ENCODE results near the gene MEPCE. TPM values are rescaled to one million over a fixed set of nuclear protein-coding genes. Genes with fewer than 3 reads are reported as not detected.
"Not testable (repeated sequence)": the region's sequence is repeated elsewhere in the genome, so short reads cannot be mapped to it uniquely, and the experiment has no call there.

MEPCE gene
- total and polyA plus RNA-seq, 10 donors: 31.4 to 82.2 (median 59.0) TPM

DNA sequence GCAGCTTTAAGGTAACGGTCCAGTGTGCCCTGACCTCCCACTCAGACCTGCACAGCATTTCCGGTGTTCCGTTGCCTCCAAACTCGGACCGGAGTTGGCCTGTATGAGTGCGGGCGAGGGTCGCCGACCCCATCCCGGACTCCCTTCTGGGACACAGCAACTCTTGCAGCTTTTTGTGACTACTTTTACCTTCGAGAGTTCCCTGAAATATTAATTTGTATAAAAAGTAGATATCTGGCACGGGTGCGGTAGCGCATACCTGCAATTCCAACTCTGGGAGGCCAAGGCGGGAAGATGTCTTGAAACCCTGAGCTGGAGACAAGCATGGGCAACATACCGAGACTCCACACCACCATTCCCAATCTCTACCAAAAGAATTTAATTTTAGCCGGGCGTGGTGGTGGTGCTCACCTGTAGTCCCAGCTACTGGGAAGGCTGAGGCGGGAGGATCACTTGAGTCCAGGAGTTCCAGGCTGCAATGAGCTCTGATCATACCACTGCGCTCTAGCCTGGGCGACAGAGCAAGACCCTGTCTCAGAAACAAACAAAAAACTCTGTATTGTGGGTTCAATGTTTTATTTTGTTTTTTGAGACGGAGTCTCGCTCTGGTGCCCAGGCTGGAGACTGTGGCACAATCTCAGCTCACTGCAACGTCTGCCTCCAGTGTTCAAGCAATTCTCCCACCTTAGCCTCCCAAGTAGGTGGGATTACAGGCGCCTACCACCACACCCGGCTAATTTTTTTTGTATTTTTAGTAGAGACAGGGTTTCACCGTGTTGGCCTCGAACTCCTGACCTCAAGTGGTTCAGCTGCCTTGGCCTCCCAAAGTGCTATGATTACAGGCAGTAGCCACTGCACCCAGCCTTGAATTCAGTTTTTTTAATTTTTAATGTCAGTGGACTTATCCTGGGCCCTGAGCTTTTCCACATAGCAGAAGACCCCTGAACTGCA, 7.8 kb downstream of the MEPCE start:
- peak overlapping the region in 4 of 8 donors; percentile 77 to 97 (median 88) for H3K4me3 ChIP-seq
- no peak for TF ChIP-seq POLR2A (IDR thresholded peaks at IDR 0.05)
- TF ChIP-seq, protein P1, sequence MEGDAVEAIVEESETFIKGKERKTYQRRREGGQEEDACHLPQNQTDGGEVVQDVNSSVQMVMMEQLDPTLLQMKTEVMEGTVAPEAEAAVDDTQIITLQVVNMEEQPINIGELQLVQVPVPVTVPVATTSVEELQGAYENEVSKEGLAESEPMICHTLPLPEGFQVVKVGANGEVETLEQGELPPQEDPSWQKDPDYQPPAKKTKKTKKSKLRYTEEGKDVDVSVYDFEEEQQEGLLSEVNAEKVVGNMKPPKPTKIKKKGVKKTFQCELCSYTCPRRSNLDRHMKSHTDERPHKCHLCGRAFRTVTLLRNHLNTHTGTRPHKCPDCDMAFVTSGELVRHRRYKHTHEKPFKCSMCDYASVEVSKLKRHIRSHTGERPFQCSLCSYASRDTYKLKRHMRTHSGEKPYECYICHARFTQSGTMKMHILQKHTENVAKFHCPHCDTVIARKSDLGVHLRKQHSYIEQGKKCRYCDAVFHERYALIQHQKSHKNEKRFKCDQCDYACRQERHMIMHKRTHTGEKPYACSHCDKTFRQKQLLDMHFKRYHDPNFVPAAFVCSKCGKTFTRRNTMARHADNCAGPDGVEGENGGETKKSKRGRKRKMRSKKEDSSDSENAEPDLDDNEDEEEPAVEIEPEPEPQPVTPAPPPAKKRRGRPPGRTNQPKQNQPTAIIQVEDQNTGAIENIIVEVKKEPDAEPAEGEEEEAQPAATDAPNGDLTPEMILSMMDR (IDR thresholded peaks at IDR 0.05 in 8 of 11, conservative IDR thresholded peaks at IDR 0.05 in 3 of 11): no peak
- TF ChIP-seq POLR2AphosphoS5 (IDR thresholded peaks at IDR 0.05): no peak
- WGBS, 5 donors: 89 to 95% (median 90%) methylated on average over 26 to 28 of the region's 28 CpGs
- no peaks in the 10 kb centered on the region for H3K9me3 ChIP-seq
- intact Hi-C loops (cut with DNase I; ENCODE audit: low total_unique reads): no loop called here
- peaks cover 25 to 83% (median 47%) of the 10 kb centered on the region in 6 donors for H3K4me1 ChIP-seq
- peak; percentile 88 for DNase-seq
- peaks cover 2 to 29% (median 23%) of the 10 kb centered on the region in 6 donors for H3K36me3 ChIP-seq
- H3K27me3 ChIP-seq (replicated peaks in 1 of 7): no peaks in the 10 kb centered on the region
- peak overlapping the region; percentile 95 to 100 (median 99) for H3K27ac ChIP-seq

DNA sequence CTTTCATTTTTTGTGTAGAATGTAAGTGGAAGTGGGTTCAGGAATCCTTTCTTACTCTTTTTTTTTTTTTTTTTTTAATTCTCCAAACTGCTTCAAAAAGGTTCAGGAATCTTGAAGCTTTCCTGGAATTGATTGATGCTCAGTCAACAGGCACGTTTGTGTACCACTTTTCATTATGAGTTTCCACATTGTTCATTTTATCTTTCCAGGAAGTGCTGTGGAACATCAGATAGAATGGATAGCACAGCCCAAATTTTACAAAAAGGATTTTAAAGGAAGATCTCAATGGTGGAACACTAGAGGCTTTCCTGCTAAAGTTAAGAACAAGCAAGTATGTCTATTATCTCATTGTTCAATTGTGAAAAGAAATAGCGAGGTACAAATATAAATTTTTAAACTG, 8.5 kb downstream of the MEPCE start:
- Histone ChIP-seq H3K27me3 (replicated peaks in 1 of 7) (no peaks in the 10 kb centered on the region), H3K36me3 (peaks cover 2 to 22% (median 17%) of the 10 kb centered on the region in 6 donors), H3K4me3 (no peak overlapping the region), H3K27ac (peak overlapping the region; percentile 35 to 100 (median 99)), H3K4me1 (peaks cover 18 to 83% (median 39%) of the 10 kb centered on the region in 6 donors), H3K9me3 (no peaks in the 10 kb centered on the region)
- intact Hi-C loops (cut with DNase I; ENCODE audit: low total_unique reads): no loop called here
- WGBS, 5 donors: 43 to 57% (median 48%) methylated on average over 2 of the region's 2 CpGs
- DNase-seq: no peak
- TF ChIP-seq POLR2A (IDR thresholded peaks at IDR 0.05) (no peak), POLR2AphosphoS5 (IDR thresholded peaks at IDR 0.05) (no peak)
- TF ChIP-seq, protein P1 (IDR thresholded peaks at IDR 0.05 in 8 of 11, conservative IDR thresholded peaks at IDR 0.05 in 3 of 11): no peak

DNA sequence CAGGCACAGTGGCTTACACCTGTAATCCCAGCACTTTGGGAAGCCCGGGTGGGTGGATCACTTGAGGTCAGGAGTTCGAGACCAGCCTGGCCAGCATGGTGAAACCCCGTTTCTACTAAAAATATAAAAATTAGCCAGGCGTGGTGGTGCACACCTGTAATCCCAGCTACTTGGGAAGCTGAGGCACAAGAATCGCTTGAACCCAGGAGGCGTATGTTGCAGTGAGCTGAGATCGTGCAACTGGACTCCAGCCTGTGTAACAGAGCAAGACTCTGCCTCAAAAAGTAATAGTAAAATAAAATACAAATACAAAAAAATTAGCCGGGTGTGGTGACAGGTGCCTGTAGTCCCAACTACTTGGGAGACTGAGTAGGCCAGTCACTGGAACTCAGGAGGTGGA, 9.1 kb downstream of the MEPCE start:
- H3K4me3 ChIP-seq; H3K9me3 ChIP-seq; intact Hi-C loops (cut with DNase I; ENCODE audit: low total_unique reads); H3K27me3 ChIP-seq (replicated peaks in 1 of 7): not testable (repeated sequence)
- Histone ChIP-seq H3K4me1 (peaks cover 14 to 83% (median 34%) of the 10 kb centered on the region in 6 donors), H3K36me3 (peaks cover 0 to 16% (median 11%) of the 10 kb centered on the region in 6 donors), H3K27ac (peak overlapping the region; percentile 42 to 100 (median 99))
- peak; percentile 25 for DNase-seq
- 82 to 95% (median 92%) methylated on average over 8 of the region's 8 CpGs for WGBS, 5 donors

DNA sequence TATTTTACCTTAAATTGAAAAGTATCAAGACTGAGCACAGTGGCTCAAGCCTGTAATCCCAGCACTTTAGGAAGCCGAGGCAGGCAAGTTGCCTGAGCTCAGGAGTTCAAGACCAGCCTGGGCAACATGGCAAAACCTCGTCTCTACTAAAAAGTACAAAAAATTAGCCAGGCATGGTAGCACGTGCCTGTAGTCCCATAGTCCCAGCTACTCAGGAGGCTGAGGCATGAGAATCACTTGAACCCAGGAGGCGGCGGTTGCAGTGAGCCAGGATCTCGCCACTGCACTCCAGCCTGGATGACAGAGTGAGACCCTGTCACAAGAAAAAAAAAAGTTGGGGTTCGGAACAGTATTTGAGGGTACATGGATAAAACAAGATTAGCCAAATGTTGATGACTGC, 9.6 kb downstream of the MEPCE start:
- H3K27ac ChIP-seq: peak overlapping the region; percentile 42 to 100 (median 99)
- peak; percentile 36 for DNase-seq
- H3K27me3 ChIP-seq (replicated peaks in 1 of 7); H3K9me3 ChIP-seq; intact Hi-C loops (cut with DNase I; ENCODE audit: low total_unique reads); H3K4me3 ChIP-seq: not testable (repeated sequence)
- WGBS, 5 donors: 83 to 91% (median 89%) methylated on average over 7 of the region's 7 CpGs
- H3K4me1 ChIP-seq: peaks cover 11 to 83% (median 33%) of the 10 kb centered on the region in 6 donors
- peaks cover 0 to 11% (median 6%) of the 10 kb centered on the region in 6 donors for H3K36me3 ChIP-seq

Measured in spleen (tissue), 11 donors.